Activated CD8-positive, alpha-beta memory T cell treated with anti-CD3 and anti-CD28 coated beads, Interleukin-2, amount 10 ng/mL, durations not matched to agents 7 days and 5 days (primary cell): ENCODE measurements around the gene PBX1. TPM values are rescaled to one million over a fixed set of nuclear protein-coding genes. Genes with fewer than 3 reads are reported as not detected.

Experiments
- ATAC-seq: fragments of 150-1000 bp; cut with Tn5 transposase; one replicate; pipeline ENCODE4 v1.10.0; 2021; ENCODE audit warnings: moderate library complexity
- CTCF ChIA-PET: fragments of 350-600 bp; sonication (Branson Sonifier 250); formaldehyde crosslinking; loops from one replicate; lab custom pipeline; 2021; ENCODE audit warnings: antibody characterized with exemption; lab: Charles Lee
- DNase-seq: peaks from one replicate; pipeline ENCODE4 v3.0.0-alpha.2; 2020
- H3K27ac Mint-ChIP-seq: one replicate; pipeline ENCODE4 v1.8.0; 2021; ENCODE audit warnings: mild to moderate bottlenecking, mixed read lengths
- H3K27me3 Mint-ChIP-seq: one replicate; pipeline ENCODE4 v1.8.0; 2021; ENCODE audit warnings: mixed read lengths
- H3K36me3 Mint-ChIP-seq: one replicate; pipeline ENCODE4 v1.8.0; 2021; ENCODE audit warnings: mild to moderate bottlenecking, mixed read lengths
- H3K4me1 Mint-ChIP-seq: one replicate; pipeline ENCODE4 v1.8.0; 2021; ENCODE audit warnings: mixed read lengths
- H3K4me3 Mint-ChIP-seq: one replicate; pipeline ENCODE4 v1.8.0; 2021; ENCODE audit warnings: mild to moderate bottlenecking, moderate library complexity, mixed read lengths
- H3K9me3 Mint-ChIP-seq: one replicate; pipeline ENCODE4 v1.8.0; 2022; ENCODE audit warnings: low read depth, mixed read lengths
- total RNA-seq, 2 experiments: library from RNA; stranded (reverse); gene quantifications; one replicate each; pipeline ENCODE4 v1.2.3, GENCODE V29; 2021

PBX1 gene
- total RNA-seq, 2 experiments from 2014 or later: not detected

- no peaks in the 10 kb centered on the region for H3K4me1 Mint-ChIP-seq
- no peaks in the 10 kb centered on the region for H3K9me3 Mint-ChIP-seq
- no peaks in the 10 kb centered on the region for H3K36me3 Mint-ChIP-seq
- CTCF ChIA-PET: no interaction called here
- H3K27ac Mint-ChIP-seq: no peak overlapping the region
- no peaks in the 10 kb centered on the region for H3K27me3 Mint-ChIP-seq
- no peak overlapping the region for H3K4me3 Mint-ChIP-seq
- DNase-seq: no peak
- no peak for ATAC-seq
These were observed 64.8 kb downstream of the PBX1 start for GRCh38 chr1:164623805-164624204.

GRCh38 chr1:164624400-164624799 lies 65.4 kb downstream of the PBX1 start:
- CTCF ChIA-PET: no interaction called here

GRCh38 chr1:164625004-164625617 lies 66.1 kb downstream of the PBX1 start:
- H3K4me3 Mint-ChIP-seq: no peak overlapping the region
- H3K27ac Mint-ChIP-seq: no peak overlapping the region
- CTCF ChIA-PET: no interaction called here
- no peak for ATAC-seq
- no peak for DNase-seq
- no peaks in the 10 kb centered on the region for H3K4me1 Mint-ChIP-seq
- H3K9me3 Mint-ChIP-seq: no peaks in the 10 kb centered on the region
- H3K36me3 Mint-ChIP-seq: no peaks in the 10 kb centered on the region
- no peaks in the 10 kb centered on the region for H3K27me3 Mint-ChIP-seq

More at GRCh38 chr1:164624400-164624799, 65.4 kb downstream of the PBX1 start:
- no peaks in the 10 kb centered on the region for H3K4me1 Mint-ChIP-seq
- no peaks in the 10 kb centered on the region for H3K27me3 Mint-ChIP-seq
- DNase-seq (no peak), ATAC-seq (no peak)
- no peak overlapping the region for H3K27ac Mint-ChIP-seq
- H3K36me3 Mint-ChIP-seq: no peaks in the 10 kb centered on the region
- no peak overlapping the region for H3K4me3 Mint-ChIP-seq
- H3K9me3 Mint-ChIP-seq: no peaks in the 10 kb centered on the region

GRCh38 chr1:164628772-164629171 lies 69.8 kb downstream of the PBX1 start:
- H3K9me3 Mint-ChIP-seq: no peaks in the 10 kb centered on the region
- H3K27ac Mint-ChIP-seq: no peak overlapping the region
- DNase-seq (no peak), ATAC-seq (no peak)
- no peaks in the 10 kb centered on the region for H3K36me3 Mint-ChIP-seq
- no peaks in the 10 kb centered on the region for H3K4me1 Mint-ChIP-seq
- no peak overlapping the region for H3K4me3 Mint-ChIP-seq
- no peaks in the 10 kb centered on the region for H3K27me3 Mint-ChIP-seq
- CTCF ChIA-PET: no interaction called here

- H3K36me3 Mint-ChIP-seq: no peaks in the 10 kb centered on the region
- H3K27ac Mint-ChIP-seq: no peak overlapping the region
- no peaks in the 10 kb centered on the region for H3K4me1 Mint-ChIP-seq
- H3K9me3 Mint-ChIP-seq: no peaks in the 10 kb centered on the region
- H3K4me3 Mint-ChIP-seq: no peak overlapping the region
- CTCF ChIA-PET: no interaction called here
- ATAC-seq (no peak), DNase-seq (no peak)
- H3K27me3 Mint-ChIP-seq: no peaks in the 10 kb centered on the region
These were observed 71.0 kb downstream of the PBX1 start for GRCh38 chr1:164629971-164630370.

GRCh38 chr1:164630626-164631396 lies 71.8 kb downstream of the PBX1 start:
- no peaks in the 10 kb centered on the region for H3K27me3 Mint-ChIP-seq
- no peaks in the 10 kb centered on the region for H3K4me1 Mint-ChIP-seq
- no peaks in the 10 kb centered on the region for H3K36me3 Mint-ChIP-seq
- CTCF ChIA-PET: no interaction called here
- DNase-seq: no peak
- no peak overlapping the region for H3K4me3 Mint-ChIP-seq
- no peak overlapping the region for H3K27ac Mint-ChIP-seq
- H3K9me3 Mint-ChIP-seq: no peaks in the 10 kb centered on the region
- no peak for ATAC-seq

GRCh38 chr1:164631751-164632150 lies 72.8 kb downstream of the PBX1 start:
- DNase-seq: no peak
- no peak overlapping the region for H3K27ac Mint-ChIP-seq
- no peak for ATAC-seq
- CTCF ChIA-PET: no interaction called here
- no peaks in the 10 kb centered on the region for H3K9me3 Mint-ChIP-seq
- no peaks in the 10 kb centered on the region for H3K36me3 Mint-ChIP-seq
- H3K4me3 Mint-ChIP-seq: no peak overlapping the region
- H3K27me3 Mint-ChIP-seq: no peaks in the 10 kb centered on the region
- H3K4me1 Mint-ChIP-seq: no peaks in the 10 kb centered on the region

- no peak for DNase-seq
- Mint-ChIP-seq H3K27ac (no peak overlapping the region), H3K4me3 (no peak overlapping the region), H3K4me1 (no peaks in the 10 kb centered on the region), H3K36me3 (no peaks in the 10 kb centered on the region), H3K9me3 (no peaks in the 10 kb centered on the region), H3K27me3 (no peaks in the 10 kb centered on the region)
- CTCF ChIA-PET: no interaction called here
- no peak for ATAC-seq
These were observed 75.0 kb downstream of the PBX1 start for GRCh38 chr1:164633997-164634396.

GRCh38 chr1:164635059-164635802 lies 76.2 kb downstream of the PBX1 start:
- ATAC-seq: no peak
- CTCF ChIA-PET: no interaction called here
- no peak overlapping the region for H3K27ac Mint-ChIP-seq
- peaks cover 2% of the 10 kb centered on the region for H3K9me3 Mint-ChIP-seq
- no peak overlapping the region for H3K4me3 Mint-ChIP-seq
- no peaks in the 10 kb centered on the region for H3K4me1 Mint-ChIP-seq
- DNase-seq: no peak
- H3K27me3 Mint-ChIP-seq: no peaks in the 10 kb centered on the region
- H3K36me3 Mint-ChIP-seq: no peaks in the 10 kb centered on the region

- Mint-ChIP-seq H3K4me1 (no peaks in the 10 kb centered on the region), H3K4me3 (no peak overlapping the region), H3K36me3 (no peaks in the 10 kb centered on the region), H3K27me3 (no peaks in the 10 kb centered on the region), H3K27ac (no peak overlapping the region), H3K9me3 (peaks cover 2% of the 10 kb centered on the region)
- DNase-seq (no peak), ATAC-seq (no peak)
- CTCF ChIA-PET: interaction anchor here (0.6 kb wide), 1 partner anchor 25 kb away, joined by 3 read pairs; no protein-coding TSS in a partner anchor
These were observed 77.1 kb downstream of the PBX1 start for GRCh38 chr1:164635803-164636731.

GRCh38 chr1:164636757-164637156 lies 77.8 kb downstream of the PBX1 start:
- no peaks in the 10 kb centered on the region for H3K27me3 Mint-ChIP-seq
- no peak for DNase-seq
- CTCF ChIA-PET: interaction anchor here (0.6 kb wide), 1 partner anchor 24 kb away, joined by 3 read pairs; no protein-coding TSS in a partner anchor

GRCh38 chr1:164637461-164638375 lies 78.7 kb downstream of the PBX1 start:
- no peaks in the 10 kb centered on the region for H3K4me1 Mint-ChIP-seq
- no peaks in the 10 kb centered on the region for H3K27me3 Mint-ChIP-seq
- H3K4me3 Mint-ChIP-seq: no peak overlapping the region
- DNase-seq: no peak
- ATAC-seq: no peak
- CTCF ChIA-PET: no interaction called here
- no peak overlapping the region for H3K27ac Mint-ChIP-seq
- H3K36me3 Mint-ChIP-seq: no peaks in the 10 kb centered on the region
- H3K9me3 Mint-ChIP-seq: peaks cover 2% of the 10 kb centered on the region

More at GRCh38 chr1:164636757-164637156, 77.8 kb downstream of the PBX1 start:
- no peak for ATAC-seq
- no peaks in the 10 kb centered on the region for H3K36me3 Mint-ChIP-seq
- no peak overlapping the region for H3K4me3 Mint-ChIP-seq
- H3K4me1 Mint-ChIP-seq: no peaks in the 10 kb centered on the region
- peaks cover 2% of the 10 kb centered on the region for H3K9me3 Mint-ChIP-seq
- H3K27ac Mint-ChIP-seq: no peak overlapping the region
